GM21423 (cell line): ENCODE measurements around the gene SEPTIN8.
A peak's percentile ranks its signal among the peaks of the same experiment; 100 is the strongest.

Experiments used
- ATAC-seq: cut with Tn5 transposase; IDR thresholded peaks from one replicate; pipeline ENCODE4 v1.9.1; 2021; ENCODE audit warnings: mild to moderate bottlenecking, moderate library complexity; ENCODE audit not compliant: unreplicated experiment

The SEPTIN8 gene

GRCh38 chr5:132751971-132752580 lies 25.0 kb downstream of the SEPTIN8 start:
- ATAC-seq: no peak

GRCh38 chr5:132751444-132751843 lies 25.6 kb downstream of the SEPTIN8 start:
- peak; percentile 36 for ATAC-seq

GRCh38 chr5:132750471-132751230 lies 26.4 kb downstream of the SEPTIN8 start:
- peak; percentile 39 for ATAC-seq

- ATAC-seq: no peak
These were observed 27.5 kb downstream of the SEPTIN8 start for GRCh38 chr5:132749506-132749905.

GRCh38 chr5:132748522-132749000 lies 28.5 kb downstream of the SEPTIN8 start:
- ATAC-seq: no peak

- ATAC-seq: no peak
These were observed 29.2 kb downstream of the SEPTIN8 start for GRCh38 chr5:132747616-132748440.

- ATAC-seq: no peak
These were observed 30.0 kb downstream of the SEPTIN8 start, which contains the start of gene CCNI2 for GRCh38 chr5:132746954-132747615. Gene CCNI2 (plus strand): TSS chr5:132747426. CDS start chr5:132747496, 70 bp downstream.

GRCh38 chr5:132746592-132746953 lies 30.5 kb downstream of the SEPTIN8 start:
- ATAC-seq: no peak

- ATAC-seq: no peak
These were observed 32.4 kb downstream of the SEPTIN8 start for GRCh38 chr5:132744659-132745058.

GRCh38 chr5:132742626-132743025 lies 34.4 kb downstream of the SEPTIN8 start:
- ATAC-seq: no peak

- ATAC-seq: no peak
These were observed 34.9 kb downstream of the SEPTIN8 start for GRCh38 chr5:132742158-132742557.

GRCh38 chr5:132739232-132739631 lies 37.8 kb downstream of the SEPTIN8 start:
- ATAC-seq: no peak

GRCh38 chr5:132737982-132738681 lies 38.9 kb downstream of the SEPTIN8 start:
- ATAC-seq: no peak

GRCh38 chr5:132736853-132737833 lies 39.9 kb downstream of the SEPTIN8 start, which contains the start of gene KIF3A:
Gene KIF3A (minus strand): TSS chr5:132737546. CDS start chr5:132737419, 127 bp downstream.
- peak; percentile 87 for ATAC-seq

- ATAC-seq: no peak
These were observed 42.4 kb downstream of the SEPTIN8 start for GRCh38 chr5:132734687-132735086.

- no peak for ATAC-seq
These were observed 43.4 kb downstream of the SEPTIN8 start for GRCh38 chr5:132733499-132734148.

- ATAC-seq: no peak
These were observed 47.1 kb downstream of the SEPTIN8 start for GRCh38 chr5:132729896-132730295.

- ATAC-seq: no peak
These were observed 51.3 kb downstream of the SEPTIN8 start for GRCh38 chr5:132725745-132726144.
